ENCODE results near the gene EEFSEC. TPM values are rescaled to one million over a fixed set of nuclear protein-coding genes. Genes with fewer than 3 reads are reported as not detected.
A peak's percentile ranks its signal among the peaks of the same experiment; 100 is the strongest.

Gene EEFSEC
- total RNA-seq, 1 donor from 2014 or later: 0.92 TPM

DNA sequence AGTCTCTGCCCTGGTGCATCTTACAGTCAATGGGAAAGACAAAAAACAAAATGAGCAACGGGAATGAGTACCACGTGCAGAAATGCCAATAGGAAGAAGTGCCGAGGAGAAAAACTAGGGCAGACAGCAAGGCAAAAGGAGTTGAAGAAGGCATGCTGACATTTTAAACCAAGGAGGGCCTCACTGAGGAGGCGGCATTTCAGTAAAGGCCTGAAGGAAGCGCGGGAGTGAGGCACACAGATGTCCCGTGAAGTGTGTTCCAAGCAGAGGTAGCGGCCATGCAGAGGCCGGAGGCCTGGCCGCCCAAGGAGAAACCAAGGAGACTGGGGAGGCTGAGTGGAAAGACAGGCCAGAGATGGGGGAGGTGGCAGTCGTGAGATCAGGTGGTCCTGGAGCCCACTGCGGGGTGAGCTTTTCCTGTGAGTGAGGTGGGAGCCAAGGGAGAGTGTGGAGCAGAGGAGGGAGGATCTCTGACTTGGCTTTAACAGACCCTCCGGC lies 278.6 kb downstream of the EEFSEC start:
- no peak for TF ChIP-seq EZH2phosphoT487 (IDR thresholded peaks at IDR 0.05)
- TF ChIP-seq EZH2 (IDR thresholded peaks at IDR 0.05): peak; percentile 30
- H3K9me3 ChIP-seq (ENCODE audit: low read depth): no peaks in the 10 kb centered on the region
- H3K4me3 ChIP-seq: peak overlapping the region; percentile 68
- H3K4me3 Mint-ChIP-seq: peak overlapping the region; percentile 83
- peak overlapping the region; percentile 80 for H2AFZ ChIP-seq (replicated peaks)
- H3K27me3 Mint-ChIP-seq (ENCODE audit: insufficient read depth, low read depth): peaks cover 41% of the 10 kb centered on the region
- H3K4me1 Mint-ChIP-seq: peaks cover 41% of the 10 kb centered on the region
- H3K4me1 ChIP-seq: peaks cover 17% of the 10 kb centered on the region
- H3K27me3 ChIP-seq: peaks cover 84% of the 10 kb centered on the region
- H3K9me3 Mint-ChIP-seq: no peaks in the 10 kb centered on the region
- H3K36me3 Mint-ChIP-seq: no peaks in the 10 kb centered on the region
- H3K27ac ChIP-seq: no peak overlapping the region
- H3K79me2 ChIP-seq (ENCODE audit: low read depth): no peaks in the 10 kb centered on the region
- DNase-seq (ENCODE audit: low spot score): no peak
- peak overlapping the region; percentile 97 for H3K4me2 ChIP-seq
- H3K9ac ChIP-seq: no peak overlapping the region
- H3K27ac Mint-ChIP-seq: no peak overlapping the region
- peaks cover 12% of the 10 kb centered on the region for H4K20me1 ChIP-seq (ENCODE audit: low read depth)
- H3F3A ChIP-seq (ENCODE audit: low read depth): peaks cover 21% of the 10 kb centered on the region
- H3K36me3 ChIP-seq: no peaks in the 10 kb centered on the region

DNA sequence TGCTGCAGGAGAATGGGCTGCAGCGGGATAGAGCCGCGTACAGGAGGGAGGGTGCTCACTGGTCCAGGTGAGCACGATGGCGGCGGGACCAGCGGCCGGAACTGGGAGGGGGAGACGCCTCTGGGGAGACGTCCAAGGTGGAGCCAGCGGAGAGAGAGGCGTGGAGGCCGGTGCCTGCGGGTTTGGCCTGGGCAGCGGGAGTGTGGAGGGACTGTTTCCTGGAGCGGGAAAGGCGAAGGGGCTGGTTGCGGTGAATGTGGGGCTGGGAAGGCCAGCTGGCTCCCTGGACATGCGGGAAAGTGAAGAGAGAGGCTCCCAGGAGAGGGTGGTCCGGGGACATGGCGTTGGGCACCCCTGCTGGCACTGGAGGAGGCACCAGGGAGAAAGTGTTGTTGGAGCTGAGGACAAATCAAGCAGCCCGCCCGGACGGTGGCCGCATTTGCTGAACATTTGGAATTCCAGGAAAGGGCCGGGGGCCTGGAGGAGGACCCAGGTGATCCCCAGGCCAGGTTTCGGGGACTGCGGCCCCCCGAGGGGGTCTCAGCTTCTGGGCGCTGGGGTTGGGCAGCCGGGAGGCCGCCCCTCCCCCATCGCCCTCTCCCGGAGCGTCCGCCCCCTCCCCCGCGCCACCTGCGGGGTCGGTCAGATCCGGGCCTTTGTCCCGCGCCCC lies 279.2 kb downstream of the EEFSEC start:
- Mint-ChIP-seq H3K27me3 (ENCODE audit: insufficient read depth, low read depth) (peaks cover 39% of the 10 kb centered on the region), H3K27ac (peak overlapping the region; percentile 90), H3K9me3 (no peaks in the 10 kb centered on the region), H3K4me1 (peaks cover 35% of the 10 kb centered on the region), H3K4me3 (peak overlapping the region; percentile 83), H3K36me3 (no peaks in the 10 kb centered on the region)
- H3K79me2 ChIP-seq (ENCODE audit: low read depth): no peaks in the 10 kb centered on the region
- H3K4me2 ChIP-seq: peak overlapping the region; percentile 97
- TF ChIP-seq, protein P1, sequence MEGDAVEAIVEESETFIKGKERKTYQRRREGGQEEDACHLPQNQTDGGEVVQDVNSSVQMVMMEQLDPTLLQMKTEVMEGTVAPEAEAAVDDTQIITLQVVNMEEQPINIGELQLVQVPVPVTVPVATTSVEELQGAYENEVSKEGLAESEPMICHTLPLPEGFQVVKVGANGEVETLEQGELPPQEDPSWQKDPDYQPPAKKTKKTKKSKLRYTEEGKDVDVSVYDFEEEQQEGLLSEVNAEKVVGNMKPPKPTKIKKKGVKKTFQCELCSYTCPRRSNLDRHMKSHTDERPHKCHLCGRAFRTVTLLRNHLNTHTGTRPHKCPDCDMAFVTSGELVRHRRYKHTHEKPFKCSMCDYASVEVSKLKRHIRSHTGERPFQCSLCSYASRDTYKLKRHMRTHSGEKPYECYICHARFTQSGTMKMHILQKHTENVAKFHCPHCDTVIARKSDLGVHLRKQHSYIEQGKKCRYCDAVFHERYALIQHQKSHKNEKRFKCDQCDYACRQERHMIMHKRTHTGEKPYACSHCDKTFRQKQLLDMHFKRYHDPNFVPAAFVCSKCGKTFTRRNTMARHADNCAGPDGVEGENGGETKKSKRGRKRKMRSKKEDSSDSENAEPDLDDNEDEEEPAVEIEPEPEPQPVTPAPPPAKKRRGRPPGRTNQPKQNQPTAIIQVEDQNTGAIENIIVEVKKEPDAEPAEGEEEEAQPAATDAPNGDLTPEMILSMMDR (IDR thresholded peaks at IDR 0.05): no peak
- TF ChIP-seq EZH2phosphoT487 (IDR thresholded peaks at IDR 0.05) (peak; percentile 40), EZH2 (IDR thresholded peaks at IDR 0.05) (peak; percentile 31)
- no peaks in the 10 kb centered on the region for H3K9me3 ChIP-seq (ENCODE audit: low read depth)
- H3K4me1 ChIP-seq: peaks cover 17% of the 10 kb centered on the region
- H3K36me3 ChIP-seq: no peaks in the 10 kb centered on the region
- no peak overlapping the region for H3K27ac ChIP-seq
- peaks cover 78% of the 10 kb centered on the region for H3K27me3 ChIP-seq
- peaks cover 6% of the 10 kb centered on the region for H4K20me1 ChIP-seq (ENCODE audit: low read depth)
- H3F3A ChIP-seq (ENCODE audit: low read depth): peaks cover 16% of the 10 kb centered on the region
- H3K9ac ChIP-seq: no peak overlapping the region
- peak; percentile 55 for DNase-seq (ENCODE audit: low spot score)
- H2AFZ ChIP-seq (replicated peaks): peak overlapping the region; percentile 80
- H3K4me3 ChIP-seq: peak overlapping the region; percentile 68

DNA sequence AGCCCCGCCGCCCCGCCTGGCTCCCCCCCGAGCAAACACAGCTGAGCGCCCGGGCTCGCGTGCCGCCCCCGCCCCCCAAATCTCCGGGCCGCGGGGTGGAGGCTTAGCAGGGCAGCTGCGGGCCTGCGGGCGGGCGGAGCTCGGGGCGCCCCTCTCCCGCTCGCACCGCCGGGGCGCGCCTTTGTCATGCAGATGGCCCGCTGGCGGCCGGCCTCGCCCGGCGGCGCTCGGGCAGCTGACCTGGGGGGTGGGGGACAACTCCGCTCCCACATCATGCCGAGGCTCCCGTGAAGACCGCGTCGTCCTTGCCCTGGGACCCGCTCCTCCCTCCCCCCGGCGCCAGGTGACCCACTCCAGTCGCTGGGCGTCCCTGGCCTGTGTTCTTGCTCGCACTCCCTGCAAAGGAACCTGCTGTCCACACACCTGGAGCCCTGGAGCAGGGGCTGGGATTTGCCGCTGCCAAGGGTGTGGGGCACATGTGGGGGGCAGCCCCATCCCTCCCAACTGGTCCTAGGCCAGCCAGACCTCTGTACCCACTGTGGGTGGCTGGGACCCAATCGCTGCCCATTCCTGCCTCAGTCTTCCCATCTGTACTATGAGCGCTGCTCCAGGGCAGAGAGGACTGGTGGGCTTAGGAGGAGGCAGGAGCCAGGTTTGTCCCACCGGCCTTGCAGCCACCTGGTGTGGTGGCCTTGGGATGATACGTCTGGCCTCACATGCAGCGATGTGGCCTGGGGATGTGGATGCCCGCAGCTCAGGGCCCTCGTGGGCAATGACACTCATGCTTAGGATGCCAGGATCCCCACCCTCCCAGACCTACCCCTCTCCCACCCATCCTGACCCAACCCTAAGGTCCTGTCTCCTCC lies 279.9 kb downstream of the EEFSEC start:
- Mint-ChIP-seq H3K9me3 (no peaks in the 10 kb centered on the region), H3K27ac (no peak overlapping the region), H3K36me3 (no peaks in the 10 kb centered on the region), H3K4me3 (peak overlapping the region; percentile 55), H3K27me3 (ENCODE audit: insufficient read depth, low read depth) (peaks cover 39% of the 10 kb centered on the region), H3K4me1 (peaks cover 27% of the 10 kb centered on the region)
- Histone ChIP-seq H3F3A (ENCODE audit: low read depth) (peaks cover 14% of the 10 kb centered on the region), H3K79me2 (ENCODE audit: low read depth) (no peaks in the 10 kb centered on the region), H2AFZ (replicated peaks) (peak overlapping the region; percentile 80), H3K4me1 (peaks cover 17% of the 10 kb centered on the region), H4K20me1 (ENCODE audit: low read depth) (no peaks in the 10 kb centered on the region), H3K4me2 (peak overlapping the region; percentile 97), H3K4me3 (peak overlapping the region; percentile 68), H3K9ac (no peak overlapping the region), H3K36me3 (no peaks in the 10 kb centered on the region), H3K9me3 (ENCODE audit: low read depth) (no peaks in the 10 kb centered on the region), H3K27me3 (peaks cover 70% of the 10 kb centered on the region), H3K27ac (no peak overlapping the region)
- TF ChIP-seq EZH2 (IDR thresholded peaks at IDR 0.05) (no peak), EZH2phosphoT487 (IDR thresholded peaks at IDR 0.05) (no peak)
- TF ChIP-seq, protein P1 (IDR thresholded peaks at IDR 0.05): no peak
- peak; percentile 86 for DNase-seq (ENCODE audit: low spot score)
